CD1c-positive myeloid dendritic cell (primary cell): ENCODE data around the gene PRKAB1.
"Not testable (repeated sequence)": the region's sequence is repeated elsewhere in the genome, so short reads cannot be mapped to it uniquely, and the experiment has no call there.

Experiments used
- DNase-seq: peaks from one replicate; pipeline ENCODE4 v3.0.0-alpha.2; 2016; ENCODE audit errors: extremely low spot score

Gene PRKAB1, protein sequence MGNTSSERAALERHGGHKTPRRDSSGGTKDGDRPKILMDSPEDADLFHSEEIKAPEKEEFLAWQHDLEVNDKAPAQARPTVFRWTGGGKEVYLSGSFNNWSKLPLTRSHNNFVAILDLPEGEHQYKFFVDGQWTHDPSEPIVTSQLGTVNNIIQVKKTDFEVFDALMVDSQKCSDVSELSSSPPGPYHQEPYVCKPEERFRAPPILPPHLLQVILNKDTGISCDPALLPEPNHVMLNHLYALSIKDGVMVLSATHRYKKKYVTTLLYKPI

DNA sequence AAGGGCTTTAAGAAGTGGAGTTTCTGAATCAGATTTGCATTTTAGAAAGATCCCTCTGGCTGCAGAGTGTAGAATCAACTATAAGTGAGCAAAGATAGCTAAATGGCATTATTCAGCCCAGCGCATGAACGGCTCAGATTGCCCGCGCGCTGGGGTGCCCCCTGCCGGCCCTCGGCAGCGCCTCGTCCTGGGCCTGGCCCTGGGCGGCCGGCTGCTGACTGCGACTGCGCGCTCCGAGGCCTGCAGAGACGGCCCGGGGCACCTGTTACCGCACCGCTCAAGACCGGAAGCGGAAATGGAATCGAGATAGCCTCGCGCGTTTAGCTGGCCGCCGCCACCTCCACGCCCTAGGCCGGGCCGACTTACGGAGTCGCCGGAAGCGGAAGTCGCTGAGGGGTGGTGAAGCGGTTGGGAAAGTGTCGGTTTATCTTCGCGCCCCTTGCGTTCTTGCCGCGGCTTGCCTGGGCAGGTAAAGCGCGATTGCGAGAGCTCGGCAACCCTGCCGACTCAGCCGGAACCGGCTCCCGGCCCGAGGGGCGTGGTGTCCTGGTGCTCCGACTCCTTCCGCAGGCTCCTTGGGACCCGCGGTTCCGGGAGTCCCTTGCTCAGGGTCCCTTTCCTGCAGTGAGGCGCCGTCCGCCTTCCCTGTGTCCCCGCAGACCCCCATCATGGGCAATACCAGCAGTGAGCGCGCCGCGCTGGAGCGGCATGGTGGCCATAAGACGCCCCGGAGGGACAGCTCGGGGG, at the start of gene PRKAB1:
Gene PRKAB1 (plus strand): TSS at position 557 of the 747 bp plus-strand sequence. CDS start 112 bp downstream, at position 669.
- DNase-seq: peak; percentile 99

DNA sequence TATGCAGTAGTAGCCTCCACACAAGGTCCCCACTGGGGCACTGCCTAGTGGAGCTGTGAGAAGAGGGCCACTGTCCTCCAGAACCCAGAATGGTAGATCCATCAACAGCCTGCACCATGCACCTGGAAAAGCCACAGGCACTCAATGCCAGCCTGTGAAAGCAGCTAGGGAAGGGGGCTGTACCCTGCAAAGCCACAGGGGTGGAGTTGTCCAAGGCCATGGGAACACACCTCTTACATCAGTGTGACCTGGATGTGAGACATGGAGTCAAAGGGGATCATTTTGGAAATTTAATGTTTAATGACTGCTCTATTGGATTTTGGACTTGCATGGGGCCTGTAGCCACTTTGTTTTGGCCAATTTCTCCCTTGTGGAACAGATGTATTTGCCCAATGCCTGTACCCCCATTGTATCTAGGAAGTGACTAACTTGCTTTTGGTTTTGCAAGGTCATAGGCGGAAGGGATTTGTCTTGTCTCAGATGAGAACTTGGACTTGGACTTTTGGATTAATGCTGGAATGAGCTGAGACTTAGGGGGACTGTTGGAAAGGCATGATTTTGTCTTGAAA, 49.5 kb upstream of the PRKAB1 start:
- not testable (repeated sequence) for DNase-seq

DNA sequence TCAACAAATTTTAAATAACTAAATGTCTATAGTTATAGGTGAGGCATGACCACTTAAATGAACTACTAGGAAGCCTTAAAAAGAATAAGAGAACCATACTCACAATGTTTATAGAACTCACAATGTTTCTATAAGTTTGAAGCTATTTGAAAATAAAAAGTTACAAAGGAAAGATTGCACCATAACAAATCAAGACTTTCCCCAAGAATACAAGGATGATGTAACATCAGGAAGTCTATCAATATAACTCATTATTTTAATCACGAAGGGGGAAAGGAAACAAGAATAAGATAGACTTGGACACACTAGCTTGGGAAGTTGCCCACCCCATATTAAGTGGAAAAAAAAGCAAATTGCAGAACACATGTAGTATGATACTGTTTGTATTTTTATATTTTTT, 47.4 kb upstream of the PRKAB1 start:
- no peak for DNase-seq

DNA sequence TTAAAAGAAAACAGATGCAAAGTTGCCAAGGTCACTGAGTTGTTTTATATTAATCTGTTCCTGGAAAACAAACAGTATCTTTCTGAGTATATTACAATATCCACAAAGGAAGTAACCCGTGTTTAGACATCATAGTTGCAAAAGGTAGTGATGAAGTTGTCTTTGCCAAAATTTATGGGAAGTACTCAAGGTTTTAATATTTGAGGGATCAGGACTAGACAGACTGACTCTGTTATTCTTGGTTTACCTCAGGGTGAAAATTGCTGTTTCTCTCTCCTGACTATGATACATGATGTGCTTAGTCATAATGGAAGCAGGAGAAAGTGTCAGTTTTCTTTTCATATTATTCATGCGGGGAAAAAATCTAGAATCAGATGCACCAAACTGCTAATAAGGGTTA, 46.1 kb upstream of the PRKAB1 start:
- no peak for DNase-seq

DNA sequence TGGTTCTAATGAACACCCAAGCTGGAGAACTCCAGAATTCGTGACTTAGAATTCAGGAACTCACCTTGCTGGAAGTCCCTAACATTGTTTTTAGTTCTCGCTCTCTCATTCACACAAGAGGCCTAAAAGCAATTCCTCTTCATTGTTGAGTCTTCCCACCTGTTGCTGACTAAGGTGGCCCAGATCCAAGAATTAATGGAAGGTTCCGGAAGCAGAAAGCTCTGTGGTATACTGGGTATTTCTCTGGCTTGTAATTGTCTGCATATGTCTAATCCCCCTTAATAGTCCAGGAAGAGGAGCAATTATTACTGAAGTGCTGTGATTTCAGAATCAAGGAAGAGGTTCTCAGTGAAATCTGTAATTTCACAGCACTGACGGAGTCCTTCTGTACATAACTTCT, 43.0 kb upstream of the PRKAB1 start:
- DNase-seq: no peak

DNA sequence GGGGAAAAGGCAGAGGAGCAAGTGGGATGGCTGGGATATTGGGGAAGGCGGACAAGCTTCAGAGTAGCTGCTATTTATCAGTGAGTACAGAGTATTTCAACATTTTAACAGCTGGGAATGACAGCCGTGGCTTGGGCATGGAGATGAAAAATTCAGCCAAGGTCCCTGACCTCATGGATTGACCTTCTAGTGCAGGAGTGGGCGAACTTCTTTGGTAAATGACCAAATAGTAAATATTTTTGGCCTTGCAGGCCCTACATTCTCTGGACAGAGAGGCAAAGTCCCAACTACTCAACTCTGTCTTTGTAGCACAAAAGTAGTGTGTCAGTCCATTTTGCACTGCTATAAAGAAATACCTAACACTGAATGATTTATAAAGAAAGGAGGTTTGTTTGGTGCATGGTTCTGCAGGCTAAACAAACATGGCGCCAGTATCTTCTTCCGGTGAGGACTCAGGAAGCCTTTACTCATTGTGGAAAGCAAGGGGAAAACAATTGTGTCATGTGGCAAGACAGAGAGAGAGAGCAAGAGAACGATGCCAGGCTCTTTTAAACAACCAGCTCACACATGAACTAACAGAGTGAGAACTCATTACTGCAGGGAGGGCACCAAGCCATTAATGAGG, 40.8 kb upstream of the PRKAB1 start:
- no peak for DNase-seq

DNA sequence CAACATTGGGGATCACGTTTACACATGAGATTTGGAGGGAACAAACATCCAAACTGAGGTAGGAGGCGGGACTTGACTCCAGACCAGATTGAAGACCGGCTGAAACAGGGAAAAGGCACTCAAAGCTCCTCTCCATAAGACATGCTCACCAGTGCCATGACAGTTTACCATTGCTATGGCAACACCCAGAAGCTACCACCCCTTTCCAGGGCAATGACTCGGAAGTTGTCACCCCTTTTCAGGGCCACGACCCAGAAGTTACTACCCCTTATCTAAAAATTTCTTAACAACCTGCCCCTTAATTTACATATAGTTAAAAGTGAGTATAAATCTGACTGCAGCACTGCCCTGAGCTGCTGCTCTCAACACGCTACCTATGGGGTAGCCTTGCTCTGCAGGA, 40.2 kb upstream of the PRKAB1 start:
- DNase-seq: no peak

DNA sequence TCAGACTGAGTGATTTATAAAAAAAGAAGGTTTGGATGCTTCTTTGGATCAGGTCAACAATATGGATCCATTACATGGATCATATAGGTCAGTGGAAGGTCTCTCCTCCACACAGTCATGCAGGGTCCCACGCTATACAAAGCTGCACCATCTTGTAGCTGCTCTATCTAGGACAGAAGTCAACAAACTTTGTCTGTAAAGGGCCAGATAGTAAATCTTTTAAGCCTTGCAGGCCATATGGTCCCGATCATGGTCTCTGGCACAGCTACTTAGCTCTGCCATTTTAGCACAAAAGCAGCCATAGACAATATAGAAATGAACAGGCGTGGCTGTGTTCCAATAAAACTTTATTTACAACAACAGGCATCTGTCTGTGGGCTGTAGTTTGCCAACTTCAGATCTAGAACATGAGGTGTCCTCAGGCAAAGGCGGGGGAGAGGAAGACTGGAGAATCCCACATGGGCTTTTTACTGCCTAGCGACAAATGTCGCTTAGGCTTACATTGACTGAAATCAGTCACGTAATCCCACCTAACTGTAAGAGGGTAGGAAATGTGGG, 37.6 kb upstream of the PRKAB1 start:
- DNase-seq: no peak

DNA sequence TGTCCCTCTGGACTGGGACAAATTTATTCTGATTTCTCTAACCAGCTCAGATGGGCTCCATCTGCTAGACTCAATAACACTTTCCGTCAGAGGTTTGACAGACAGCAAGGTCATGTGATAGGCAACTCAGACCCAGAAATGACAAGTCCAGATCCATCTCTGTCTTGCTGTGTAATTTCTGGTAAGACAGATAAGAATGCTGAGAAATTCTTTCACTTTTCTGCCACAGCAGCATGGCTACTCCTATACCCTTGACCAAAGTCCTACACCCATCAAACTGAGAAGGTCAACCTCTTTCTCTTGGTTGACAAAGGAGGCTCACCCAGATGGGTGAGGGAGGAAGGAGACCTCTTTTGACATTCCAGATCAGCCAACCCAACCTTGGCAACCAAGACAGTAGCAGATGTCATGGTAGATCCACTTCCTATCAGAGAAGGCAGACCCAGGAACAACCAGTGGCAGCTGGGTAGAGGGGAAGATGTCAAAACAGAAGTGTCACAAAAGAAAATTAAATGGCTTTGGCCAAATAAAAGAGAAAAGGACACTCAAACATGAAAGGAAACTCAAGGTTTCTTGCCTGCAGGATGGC, 36.9 kb upstream of the PRKAB1 start:
- no peak for DNase-seq

DNA sequence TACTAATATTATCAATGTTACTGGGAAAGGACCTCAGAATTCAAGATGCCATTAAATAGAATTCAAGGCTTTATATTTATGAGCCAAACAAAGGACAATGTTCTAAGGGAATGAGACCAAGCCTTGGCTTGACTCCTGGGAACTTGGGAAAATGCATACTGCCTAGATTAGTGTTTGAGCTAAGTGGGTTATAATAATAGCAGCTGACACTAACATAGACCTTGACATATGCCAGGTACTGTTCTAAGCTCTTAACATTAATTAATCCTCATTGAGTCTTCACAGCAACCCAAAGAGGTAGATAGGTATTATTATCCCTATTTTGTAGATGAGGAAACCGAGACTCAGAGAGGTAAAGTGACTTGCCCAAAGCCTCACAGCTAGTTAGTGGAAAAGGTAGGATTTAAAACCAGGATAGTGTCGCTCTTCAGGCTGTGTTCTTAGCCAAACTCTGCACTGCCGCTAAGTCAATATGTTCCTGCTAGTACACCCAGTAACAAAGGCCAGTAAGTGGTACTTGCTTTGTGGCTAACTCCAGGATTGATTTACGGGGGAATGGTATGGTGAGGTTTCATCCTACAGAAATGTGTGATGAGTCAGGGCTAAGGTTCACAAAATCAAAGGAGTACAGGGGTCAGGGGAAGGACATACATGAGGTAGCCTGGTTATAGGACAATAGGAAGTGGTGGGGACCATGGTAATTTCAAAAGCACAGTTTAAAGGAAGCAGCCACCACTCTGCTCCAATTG, 35.8 kb upstream of the PRKAB1 start:
- no peak for DNase-seq

DNA sequence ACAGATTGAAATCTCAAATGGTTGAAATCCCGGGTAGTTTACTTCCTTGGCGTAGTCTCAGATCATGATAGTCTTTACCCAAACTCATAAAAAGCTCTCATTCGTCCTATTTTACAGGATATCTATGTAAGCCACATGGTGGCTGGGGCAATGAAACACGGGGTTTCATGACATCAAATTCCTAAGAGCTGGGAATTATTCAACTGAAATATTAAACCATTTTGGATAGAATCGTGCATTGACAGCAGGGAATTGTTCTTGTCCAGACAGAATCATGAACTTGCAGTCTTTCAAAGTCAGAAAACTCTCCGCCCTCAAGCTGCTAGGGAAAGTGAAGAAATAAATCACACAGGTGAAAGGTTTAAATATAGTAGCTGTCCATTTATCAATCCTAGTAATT, 33.2 kb upstream of the PRKAB1 start:
- DNase-seq: no peak

DNA sequence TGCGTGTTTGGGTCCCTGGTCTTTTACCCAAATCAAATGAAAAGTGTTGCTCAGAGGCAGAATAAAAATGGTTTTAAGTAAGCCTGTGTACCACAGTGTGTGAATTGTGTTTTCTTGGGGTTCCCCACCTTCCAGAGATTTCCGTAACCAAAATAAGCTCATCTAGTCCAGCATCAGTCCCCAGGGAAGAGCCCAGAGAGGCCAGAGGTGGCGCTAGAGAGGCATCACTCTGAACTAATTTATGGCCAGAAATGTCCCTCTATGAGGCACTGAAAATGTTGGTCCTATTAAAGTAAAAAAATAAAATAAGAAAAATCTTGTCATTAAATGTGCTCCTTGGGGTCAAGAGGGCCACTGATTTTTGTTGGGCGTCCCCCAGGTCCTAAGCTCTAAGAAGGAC, 24.9 kb upstream of the PRKAB1 start:
- peak; percentile 7 for DNase-seq

DNA sequence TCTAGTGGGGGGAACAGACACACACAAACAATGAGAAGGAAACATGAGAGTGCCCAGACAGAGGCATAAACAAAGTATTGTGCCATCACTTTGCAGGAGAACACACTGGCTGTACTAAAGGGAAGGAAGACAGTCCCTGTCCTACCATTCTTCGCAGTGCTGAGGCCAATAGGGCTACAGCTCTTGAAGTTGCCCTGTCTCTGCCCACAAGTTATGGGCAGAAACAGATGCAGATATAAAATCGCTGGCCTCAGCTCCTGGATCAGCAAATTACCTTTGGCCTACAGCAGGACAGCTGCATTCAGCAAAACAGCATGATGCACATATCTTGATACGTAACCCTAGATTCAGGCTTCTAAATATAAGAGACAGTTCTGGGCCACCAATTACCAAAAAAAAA, 23.0 kb upstream of the PRKAB1 start:
- DNase-seq: no peak

DNA sequence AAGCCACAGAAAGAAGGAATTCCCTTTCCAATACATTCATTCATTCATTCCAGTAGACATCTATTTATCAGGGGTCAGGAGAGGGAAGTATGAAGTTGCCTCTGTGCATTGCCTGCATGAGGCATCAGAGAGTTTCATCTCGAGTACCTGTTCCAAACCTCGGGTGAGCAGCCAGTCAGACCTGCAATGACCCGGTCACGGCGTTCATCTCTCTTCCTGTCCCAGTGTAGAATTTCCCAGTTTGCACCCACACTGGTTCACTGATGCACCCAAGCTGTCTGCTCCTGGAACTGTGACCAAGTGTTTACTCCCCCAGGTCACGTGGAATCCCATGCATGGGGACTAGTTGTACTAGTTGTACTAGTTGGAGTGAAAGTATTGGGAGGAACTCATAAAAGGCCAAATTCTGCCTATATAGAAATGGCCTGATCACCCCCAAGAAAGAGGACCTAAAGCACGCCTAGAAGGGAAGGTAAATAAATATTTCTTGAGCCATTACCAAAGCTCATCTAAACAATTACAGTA, 22.3 kb upstream of the PRKAB1 start:
- no peak for DNase-seq

DNA sequence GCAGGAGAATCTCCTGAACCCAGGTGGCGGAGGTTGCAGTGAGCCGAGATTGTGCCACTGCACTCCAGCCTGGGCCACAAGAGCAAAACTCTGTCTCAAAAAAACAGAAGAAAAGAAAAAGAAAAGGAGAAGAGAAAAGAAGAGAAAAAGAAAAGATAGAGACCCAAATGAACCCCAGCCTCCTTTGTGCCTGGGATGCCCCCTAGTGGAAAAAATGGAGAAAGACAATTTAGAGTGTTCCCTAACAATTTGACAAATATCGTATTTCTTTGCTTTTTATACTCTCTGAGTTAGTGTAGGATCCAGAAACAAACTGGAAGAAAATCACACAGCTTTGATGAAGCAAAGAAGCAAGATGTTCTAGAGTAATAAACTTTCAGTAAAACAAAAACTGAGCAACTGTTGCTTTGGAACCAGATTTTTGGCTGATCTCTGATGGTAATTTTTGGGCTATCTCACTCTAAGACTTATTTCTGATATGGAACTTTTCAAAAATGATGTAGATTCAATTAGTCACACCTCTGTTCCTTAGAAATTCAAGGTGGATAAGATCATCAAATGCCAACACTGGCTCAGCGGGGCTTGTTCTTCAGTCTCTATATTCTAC, 18.6 kb upstream of the PRKAB1 start:
- DNase-seq: peak; percentile 23

DNA sequence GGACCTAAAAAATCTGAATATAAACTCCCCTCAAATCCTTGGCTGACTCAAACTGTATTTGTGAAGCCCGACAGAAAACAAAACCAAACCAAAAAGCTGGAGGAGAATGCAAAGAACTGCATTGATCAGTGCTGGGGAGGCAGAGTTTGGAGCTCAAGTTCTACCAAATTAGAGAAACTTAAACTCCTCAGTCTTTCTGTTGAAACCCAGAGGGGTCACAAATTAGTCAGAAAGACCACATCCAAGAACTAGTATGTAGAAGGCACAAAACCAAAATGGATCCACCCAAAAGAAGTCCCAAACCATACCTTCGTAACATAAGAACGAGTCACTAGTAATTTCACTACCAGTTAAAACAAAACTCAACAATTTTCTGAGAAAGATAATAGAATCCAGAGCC, 15.3 kb upstream of the PRKAB1 start:
- DNase-seq: no peak

DNA sequence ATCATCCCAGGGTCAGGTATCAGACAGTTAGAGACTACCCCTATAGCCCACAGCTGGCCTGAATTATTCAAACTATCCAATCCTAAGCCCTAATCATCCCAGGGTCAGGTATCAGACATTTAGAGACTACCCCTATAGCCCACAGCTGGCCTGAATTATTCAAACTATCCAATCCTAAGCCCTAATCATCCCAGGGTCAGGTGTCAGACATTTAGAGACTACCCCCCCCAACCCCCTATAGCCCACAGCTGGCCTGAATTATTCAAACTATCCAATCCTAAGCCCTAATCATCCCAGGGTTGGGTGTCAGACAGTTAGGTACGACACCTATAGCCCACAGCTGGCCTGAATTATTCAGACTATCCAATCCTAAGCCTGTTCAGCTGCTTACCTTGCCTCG, 10.9 kb upstream of the PRKAB1 start:
- DNase-seq: not testable (repeated sequence)

DNA sequence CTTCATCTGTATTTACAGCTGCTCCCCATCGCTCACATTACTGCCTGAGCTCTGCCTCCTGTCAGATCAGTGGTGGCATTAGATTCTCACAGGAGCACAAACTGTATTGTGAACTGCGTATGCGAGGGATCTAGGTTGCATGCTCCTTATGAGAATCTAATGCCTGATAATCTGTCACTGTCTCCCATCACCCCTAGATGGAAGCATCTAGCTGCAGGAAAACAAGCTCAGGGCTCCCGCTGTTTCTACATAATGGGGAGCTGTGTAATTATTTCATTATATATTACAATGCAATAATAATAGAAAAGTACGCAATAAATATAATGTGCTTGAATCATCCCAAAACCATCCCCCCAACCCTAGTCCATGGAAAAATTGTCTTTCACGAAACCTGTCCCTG, 9.8 kb upstream of the PRKAB1 start:
- DNase-seq: not testable (repeated sequence)

DNA sequence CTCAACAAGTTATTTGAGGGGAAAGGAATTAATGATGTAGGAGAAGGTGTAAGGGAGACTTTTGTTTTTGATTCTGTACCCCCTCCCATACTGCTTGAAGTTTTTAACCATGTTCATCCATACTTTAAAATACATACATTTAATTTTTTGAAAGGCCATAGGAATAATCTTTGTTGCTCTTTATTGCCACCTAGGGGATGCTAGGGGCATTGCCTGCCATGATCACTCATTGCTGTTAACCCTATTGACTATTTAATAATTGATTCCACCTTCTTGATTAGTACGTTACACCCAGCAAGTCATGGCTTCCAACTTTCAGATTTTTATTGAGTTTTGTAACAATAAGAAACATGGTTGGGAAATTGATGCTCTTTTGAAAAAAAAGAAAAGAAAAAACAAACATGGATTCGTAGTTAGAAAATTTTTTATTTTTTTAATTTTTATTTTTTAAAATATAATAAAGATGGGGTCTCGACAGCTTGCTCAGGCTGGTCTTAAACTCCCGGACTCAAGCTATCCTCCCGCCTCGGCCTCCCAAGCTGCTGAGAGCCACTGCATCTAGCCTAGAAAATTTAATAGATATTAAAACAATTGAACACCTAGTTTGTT, 8.5 kb upstream of the PRKAB1 start:
- peak; percentile 61 for DNase-seq

DNA sequence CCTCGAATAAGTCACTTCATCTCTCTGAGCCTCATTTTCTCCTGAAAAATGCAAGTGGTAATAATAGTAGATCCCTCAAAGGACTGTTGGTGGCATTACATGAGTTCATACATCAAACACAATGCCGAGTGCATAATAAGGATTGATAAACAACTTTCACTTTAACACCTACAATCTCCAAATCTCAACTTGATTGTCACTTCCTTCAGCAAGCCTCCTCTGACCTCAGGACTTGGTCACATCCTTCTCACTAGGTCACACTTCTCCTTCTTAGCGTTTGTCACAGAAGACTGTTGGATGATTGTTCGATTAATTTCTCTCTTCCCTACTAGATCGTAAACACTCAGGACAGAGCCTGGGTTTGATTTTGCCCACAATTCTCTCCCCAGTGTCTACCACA, 7.9 kb upstream of the PRKAB1 start:
- peak; percentile 49 for DNase-seq
